ENCODE data around the gene HOGA1.

HOGA1 gene

GRCh38 chr10:97651773-97652172 is 67.6 kb downstream of the HOGA1 start:
- no peak for DNase-seq

- DNase-seq = no peak
Observed at GRCh38 chr10:97656777-97657176, 72.6 kb downstream of the HOGA1 start.

GRCh38 chr10:97659589-97659988 is 75.4 kb downstream of the HOGA1 start:
- DNase-seq = no peak

Measured in activated effector memory CD4-positive, alpha-beta T cell treated with anti-CD3 and anti-CD28 coated beads, Interleukin-2, amount 50 U/mL, for 16 hours (primary cell).